Measurements from ENCODE around the gene XPA.
"Not testable (repeated sequence)": the region's sequence is repeated elsewhere in the genome, so short reads cannot be mapped to it uniquely, and the experiment has no call there.

Gene XPA

GRCh38 chr9:97703437-97704344 lies 6.6 kb upstream of the XPA start:
- no peak for DNase-seq (ENCODE audit: low read depth in 2 of 3, low spot score in 2 of 3)

- DNase-seq (ENCODE audit: low read depth in 2 of 3, low spot score in 2 of 3) = not testable (repeated sequence)
Observed at GRCh38 chr9:97699824-97700223, 2.7 kb upstream of the XPA start.

GRCh38 chr9:97699281-97699680 lies 2.1 kb upstream of the XPA start:
- not testable (repeated sequence) for DNase-seq (ENCODE audit: low read depth in 2 of 3, low spot score in 2 of 3)

- no peak for DNase-seq (ENCODE audit: low read depth in 2 of 3, low spot score in 2 of 3)
Observed at GRCh38 chr9:97698865-97699264, 1.7 kb upstream of the XPA start.

- DNase-seq (ENCODE audit: low read depth in 2 of 3, low spot score in 2 of 3) = no peak
Observed at GRCh38 chr9:97697837-97698236, 697 bp upstream of the XPA start.

- no peak for DNase-seq (ENCODE audit: low read depth in 2 of 3, low spot score in 2 of 3)
Observed at GRCh38 chr9:97695995-97696802, 941 bp downstream of the XPA start.

GRCh38 chr9:97695390-97695789 lies 1.8 kb downstream of the XPA start:
- DNase-seq (ENCODE audit: low read depth in 2 of 3, low spot score in 2 of 3) = no peak

- DNase-seq (ENCODE audit: low read depth in 2 of 3, low spot score in 2 of 3) = no peak
Observed at GRCh38 chr9:97694769-97695168, 2.4 kb downstream of the XPA start.

GRCh38 chr9:97689401-97690180 lies 7.5 kb downstream of the XPA start:
- DNase-seq (ENCODE audit: low read depth in 2 of 3, low spot score in 2 of 3) = no peak

- DNase-seq (ENCODE audit: low read depth in 2 of 3, low spot score in 2 of 3) = no peak
Observed at GRCh38 chr9:97688654-97689053, 8.5 kb downstream of the XPA start.

GRCh38 chr9:97682242-97682641 lies 14.9 kb downstream of the XPA start:
- DNase-seq (ENCODE audit: low read depth in 2 of 3, low spot score in 2 of 3) = no peak

GRCh38 chr9:97675655-97676054 lies 21.5 kb downstream of the XPA start:
- DNase-seq (ENCODE audit: low read depth in 2 of 3, low spot score in 2 of 3) = no peak

- DNase-seq (ENCODE audit: low read depth in 2 of 3, low spot score in 2 of 3) = no peak
Observed at GRCh38 chr9:97673922-97674321, 23.2 kb downstream of the XPA start.

- no peak for DNase-seq (ENCODE audit: low read depth in 2 of 3, low spot score in 2 of 3)
Observed at GRCh38 chr9:97672403-97672802, 24.7 kb downstream of the XPA start.

GRCh38 chr9:97670586-97670985 lies 26.6 kb downstream of the XPA start:
- DNase-seq (ENCODE audit: low read depth in 2 of 3, low spot score in 2 of 3) = no peak

GRCh38 chr9:97668485-97668884 lies 28.7 kb downstream of the XPA start:
- DNase-seq (ENCODE audit: low read depth in 2 of 3, low spot score in 2 of 3) = no peak

GRCh38 chr9:97666907-97667686 lies 30.0 kb downstream of the XPA start:
- DNase-seq (ENCODE audit: low read depth in 2 of 3, low spot score in 2 of 3) = no peak

GRCh38 chr9:97665742-97666141 lies 31.4 kb downstream of the XPA start:
- DNase-seq (ENCODE audit: low read depth in 2 of 3, low spot score in 2 of 3) = no peak

GRCh38 chr9:97660847-97661246 lies 36.3 kb downstream of the XPA start:
- no peak for DNase-seq (ENCODE audit: low read depth in 2 of 3, low spot score in 2 of 3)

GRCh38 chr9:97660340-97660739 lies 36.8 kb downstream of the XPA start:
- no peak for DNase-seq (ENCODE audit: low read depth in 2 of 3, low spot score in 2 of 3)

- no peak for DNase-seq (ENCODE audit: low read depth in 2 of 3, low spot score in 2 of 3)
Observed at GRCh38 chr9:97659771-97660170, 37.4 kb downstream of the XPA start.
